CD4-positive, alpha-beta T cell treated with Interferon gamma for 1 hour (primary cell): ENCODE results near the gene EML6.
A peak's percentile ranks its signal among the peaks of the same experiment; 100 is the strongest.
"Not testable (repeated sequence)": the region's sequence is repeated elsewhere in the genome, so short reads cannot be mapped to it uniquely, and the experiment has no call there.

ENCODE experiments used
- DNase-seq: peaks from one replicate; pipeline ENCODE4 v3.0.0-alpha.2; 2020

EML6 gene

GRCh38 chr2:54855434-54855833 lies 132.0 kb downstream of the EML6 start:
- DNase-seq, result no peak

DNA sequence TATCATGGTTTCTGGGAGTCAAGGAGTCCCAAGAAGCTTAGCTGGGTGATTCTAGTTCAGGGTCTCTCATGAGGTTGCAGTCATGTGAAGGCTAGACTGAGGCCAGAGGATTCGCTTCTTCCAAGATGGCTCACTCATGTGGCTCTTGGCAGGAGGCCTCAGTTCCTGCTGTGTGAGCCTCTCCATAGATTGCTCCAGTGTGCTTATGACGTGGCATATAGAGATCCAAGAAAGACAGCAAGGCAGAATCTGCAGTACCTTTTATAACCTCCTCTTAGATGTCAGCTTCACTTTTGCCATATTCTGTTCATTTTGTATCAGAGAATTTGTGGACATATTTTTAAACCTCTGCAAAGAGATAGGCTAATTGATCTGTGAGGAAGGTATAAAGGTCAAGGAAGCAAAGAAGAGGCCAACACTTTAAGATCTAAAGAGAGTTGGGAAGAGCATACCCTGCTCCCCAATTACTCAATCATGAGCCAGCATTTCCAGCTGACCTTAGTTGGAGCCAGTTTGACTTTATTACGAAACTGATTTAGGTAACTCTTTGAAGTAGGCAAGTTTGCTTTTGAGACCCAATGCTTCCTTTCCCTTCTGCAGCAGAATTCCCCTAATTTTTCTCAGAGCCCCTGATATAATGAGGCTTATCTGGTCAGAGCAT lies 134.7 kb downstream of the EML6 start:
- no peak for DNase-seq

DNA sequence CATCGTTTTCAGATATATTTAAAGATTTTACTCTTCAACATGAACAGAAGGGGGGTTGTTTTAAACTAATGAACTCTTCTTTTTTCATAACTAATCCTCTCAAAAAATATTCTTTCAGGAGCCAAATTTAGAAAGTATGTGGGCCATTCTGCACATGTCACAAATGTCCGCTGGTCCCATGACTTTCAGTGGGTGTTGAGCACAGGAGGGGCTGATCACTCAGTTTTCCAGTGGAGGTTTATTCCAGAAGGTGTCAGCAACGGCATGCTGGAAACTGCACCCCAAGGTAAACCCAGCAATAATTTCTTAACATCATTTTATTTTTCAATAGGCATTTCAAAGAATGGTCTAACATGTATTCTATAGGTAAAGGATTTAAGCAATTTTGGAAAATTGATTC lies 136.0 kb downstream of the EML6 start:
- DNase-seq, result no peak

- DNase-seq, result no peak
Measured at GRCh38 chr2:54859997-54860701, 136.7 kb downstream of the EML6 start.

DNA sequence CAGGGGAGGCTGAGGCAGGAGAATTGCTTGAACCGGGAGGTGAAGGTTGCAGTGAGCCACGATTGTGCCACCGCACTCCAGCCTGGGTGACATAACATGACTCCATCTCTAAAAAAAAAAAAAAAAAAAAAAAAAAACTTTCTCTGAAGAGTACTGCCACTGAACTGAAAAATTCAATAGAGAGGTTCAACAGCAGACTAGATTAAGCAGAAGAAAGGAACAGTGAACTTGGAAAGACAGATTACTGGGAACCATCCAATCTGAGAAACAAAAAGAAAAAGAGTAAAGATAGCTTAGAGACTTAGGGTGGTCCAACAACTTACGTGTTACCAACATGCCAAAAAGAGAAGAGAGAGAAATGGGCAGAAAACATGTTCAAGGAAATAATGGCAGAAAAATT lies 138.8 kb downstream of the EML6 start:
- no peak for DNase-seq

DNA sequence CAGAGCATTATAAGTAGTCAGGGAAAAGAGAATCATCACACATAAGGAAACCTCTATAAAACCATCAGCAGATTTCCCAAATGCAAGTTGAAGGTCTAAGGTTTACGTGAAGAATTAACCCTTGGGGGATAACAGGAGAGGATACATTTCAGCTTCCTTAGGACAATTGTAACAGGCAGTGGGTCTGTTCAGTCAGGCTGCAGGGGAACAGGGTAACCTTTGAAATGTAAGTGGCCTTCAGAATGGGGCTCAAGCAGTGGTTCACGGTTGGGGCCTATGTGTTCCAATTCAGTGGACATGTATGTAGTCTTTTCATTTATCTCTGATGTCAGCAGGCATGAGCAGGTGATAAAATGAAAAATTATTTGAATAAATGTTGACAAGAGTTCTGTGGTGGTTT lies 139.3 kb downstream of the EML6 start:
- no peak for DNase-seq

- DNase-seq, result no peak
Measured at GRCh38 chr2:54863660-54864059, 140.2 kb downstream of the EML6 start.

DNA sequence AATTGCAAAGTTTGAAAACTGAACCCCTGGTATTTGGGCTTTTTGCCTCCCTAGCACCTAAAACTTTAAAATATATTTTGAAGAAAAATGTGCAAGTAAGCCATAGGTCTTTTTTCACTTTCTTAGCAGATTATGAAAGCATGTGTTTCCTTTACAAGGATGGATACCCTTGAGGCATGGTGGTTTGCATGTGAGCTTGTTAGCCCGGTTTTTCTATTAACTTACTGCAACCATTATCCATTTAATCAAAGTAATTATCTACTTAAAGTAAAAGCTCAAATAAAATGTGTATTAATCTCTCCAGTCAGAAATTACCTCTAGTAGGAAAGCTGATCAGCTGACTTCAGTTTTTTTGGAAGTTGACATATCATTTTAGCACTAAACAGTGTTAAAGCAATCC lies 140.6 kb downstream of the EML6 start:
- no peak for DNase-seq

DNA sequence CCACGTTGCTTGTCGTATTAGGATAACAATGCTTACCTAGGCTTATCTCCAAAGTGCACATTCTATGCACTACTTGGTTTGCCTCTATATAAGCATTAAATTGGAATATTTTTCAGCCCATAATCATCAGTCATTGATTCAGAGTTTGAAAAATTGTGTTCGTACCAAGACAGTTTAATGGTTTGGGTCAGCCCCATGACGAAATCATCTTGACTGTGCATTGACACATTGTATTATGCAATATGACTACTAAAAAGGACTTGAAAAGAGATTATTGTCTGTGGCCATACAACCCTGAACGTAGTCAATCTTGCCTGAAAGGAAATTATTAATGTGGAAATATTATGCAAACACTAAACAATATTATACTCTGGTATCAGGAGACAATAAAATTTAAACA lies 141.3 kb downstream of the EML6 start:
- DNase-seq, result no peak

- no peak for DNase-seq
Measured at GRCh38 chr2:54866179-54866578, 142.7 kb downstream of the EML6 start.

DNA sequence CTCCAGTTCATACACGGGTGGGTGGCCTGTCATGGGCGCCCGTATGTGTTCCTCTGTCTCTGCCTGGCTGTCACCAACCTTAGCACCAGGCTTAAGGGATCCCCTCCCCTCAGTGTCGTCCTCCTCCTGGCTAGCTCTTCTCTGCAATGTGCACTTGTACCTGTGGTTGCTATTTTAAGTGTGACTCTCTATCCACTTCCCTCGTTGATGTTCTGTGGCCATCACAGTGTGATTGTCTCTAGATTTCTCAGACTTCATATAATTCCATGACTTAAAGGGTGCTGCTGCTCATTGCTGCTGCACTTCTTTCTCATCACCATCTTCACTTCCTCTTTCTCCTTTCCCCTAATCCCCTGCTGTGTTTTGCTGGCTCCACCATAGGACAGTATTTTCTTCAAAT lies 143.4 kb downstream of the EML6 start:
- DNase-seq, result no peak

DNA sequence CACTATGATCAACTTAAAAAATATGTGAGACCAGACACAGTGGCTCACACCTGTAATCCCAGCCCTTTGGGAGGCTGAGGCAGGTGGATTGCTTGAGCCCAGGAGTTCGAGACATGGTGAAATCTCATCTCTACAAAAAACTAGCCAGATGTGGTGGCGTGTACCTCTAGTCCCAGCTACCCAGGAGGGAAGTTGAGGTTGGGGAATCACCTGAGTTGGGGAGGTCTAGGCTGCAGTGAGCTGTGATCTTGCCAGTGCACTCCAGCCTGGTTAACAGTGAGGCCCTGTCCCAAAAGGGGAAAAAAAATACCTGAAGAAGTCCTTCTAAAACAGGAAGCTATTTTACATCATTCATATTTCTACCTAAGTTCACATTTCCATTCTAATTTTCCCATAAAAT lies 144.0 kb downstream of the EML6 start:
- peak; percentile 1 for DNase-seq

GRCh38 chr2:54871457-54872107 lies 148.1 kb downstream of the EML6 start:
- DNase-seq, result no peak

DNA sequence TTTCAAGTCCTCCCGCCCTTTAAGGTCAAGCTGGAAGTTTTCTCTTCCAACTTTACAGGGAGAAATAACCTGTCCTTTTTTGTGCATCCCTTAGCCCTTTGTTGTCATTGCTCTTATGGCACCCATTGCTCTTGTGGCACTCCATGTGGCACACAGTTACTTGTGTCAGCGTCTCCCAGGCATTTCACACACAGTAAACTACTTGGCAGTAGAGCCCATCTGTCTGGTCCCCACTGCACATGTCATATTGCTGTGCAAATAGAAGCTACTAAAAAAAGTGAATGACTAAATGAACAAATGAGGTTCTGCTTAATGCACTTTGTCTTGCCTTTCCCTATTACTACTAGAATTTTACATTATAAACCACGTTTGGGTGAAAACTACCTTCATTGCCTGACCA lies 149.3 kb downstream of the EML6 start:
- DNase-seq, result no peak

- DNase-seq, result not testable (repeated sequence)
Measured at GRCh38 chr2:54873236-54873635, 149.8 kb downstream of the EML6 start.

DNA sequence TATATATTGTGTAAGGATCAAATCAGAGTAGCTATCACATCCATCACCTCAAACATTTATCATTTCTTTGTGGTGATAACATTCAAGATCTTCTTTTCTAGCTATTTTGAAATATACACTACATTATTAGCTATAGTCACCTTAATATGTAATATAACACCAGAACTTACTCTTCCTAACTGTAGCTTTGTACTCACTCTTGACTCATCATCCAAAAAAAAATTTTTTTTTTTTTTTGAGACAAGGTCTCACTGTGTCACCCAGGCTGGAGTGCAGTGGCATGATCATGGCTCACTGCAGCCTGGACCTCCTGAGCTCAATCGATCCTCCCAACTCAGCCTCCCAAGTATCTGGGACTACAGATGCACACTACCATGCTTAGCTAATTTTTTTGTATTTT lies 153.3 kb downstream of the EML6 start:
- DNase-seq, result no peak

- no peak for DNase-seq
Measured at GRCh38 chr2:54878182-54878581, 154.7 kb downstream of the EML6 start.

DNA sequence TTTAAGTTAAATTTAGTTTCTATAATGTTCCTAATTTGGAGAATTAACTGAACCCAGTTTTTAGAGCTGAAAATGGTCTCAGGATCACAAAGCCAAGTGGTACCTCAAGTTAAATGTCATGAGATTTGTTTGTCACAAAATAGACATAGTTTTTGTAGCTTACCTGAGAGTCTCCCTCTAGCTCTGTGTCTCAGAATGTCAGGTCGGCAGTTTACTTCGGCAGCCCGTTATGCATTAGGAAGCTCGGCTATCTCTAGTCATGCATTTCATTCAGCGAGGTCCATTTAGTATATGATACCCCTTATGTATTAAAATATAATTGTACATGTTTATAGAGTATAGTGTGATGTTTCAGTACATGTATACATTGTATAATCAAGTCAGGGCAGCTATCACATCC lies 155.6 kb downstream of the EML6 start:
- DNase-seq, result no peak

- DNase-seq, result no peak
Measured at GRCh38 chr2:54879598-54880332, 156.3 kb downstream of the EML6 start.

GRCh38 chr2:54880428-54880827 lies 157.0 kb downstream of the EML6 start:
- no peak for DNase-seq

- no peak for DNase-seq
Measured at GRCh38 chr2:54881759-54882158, 158.3 kb downstream of the EML6 start.

DNA sequence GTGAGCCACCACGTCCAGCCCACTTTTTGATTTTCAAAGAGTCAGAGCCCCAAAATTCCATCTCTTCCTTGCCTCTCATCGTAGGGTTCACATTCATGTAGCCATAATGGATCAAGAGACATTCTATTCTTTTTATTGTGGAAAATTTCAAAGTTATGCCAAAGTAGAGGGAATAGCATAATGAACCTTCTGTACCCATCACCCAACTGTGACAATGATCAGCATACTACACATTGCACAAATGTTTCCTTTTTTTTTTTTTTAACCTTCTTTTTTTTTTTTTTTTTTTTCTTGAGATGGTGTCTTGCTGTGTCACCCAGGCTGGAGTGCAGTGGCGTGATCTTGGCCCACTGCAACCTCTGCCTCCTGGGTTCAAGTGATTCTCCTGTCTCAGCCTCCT lies 162.4 kb downstream of the EML6 start:
- no peak for DNase-seq

DNA sequence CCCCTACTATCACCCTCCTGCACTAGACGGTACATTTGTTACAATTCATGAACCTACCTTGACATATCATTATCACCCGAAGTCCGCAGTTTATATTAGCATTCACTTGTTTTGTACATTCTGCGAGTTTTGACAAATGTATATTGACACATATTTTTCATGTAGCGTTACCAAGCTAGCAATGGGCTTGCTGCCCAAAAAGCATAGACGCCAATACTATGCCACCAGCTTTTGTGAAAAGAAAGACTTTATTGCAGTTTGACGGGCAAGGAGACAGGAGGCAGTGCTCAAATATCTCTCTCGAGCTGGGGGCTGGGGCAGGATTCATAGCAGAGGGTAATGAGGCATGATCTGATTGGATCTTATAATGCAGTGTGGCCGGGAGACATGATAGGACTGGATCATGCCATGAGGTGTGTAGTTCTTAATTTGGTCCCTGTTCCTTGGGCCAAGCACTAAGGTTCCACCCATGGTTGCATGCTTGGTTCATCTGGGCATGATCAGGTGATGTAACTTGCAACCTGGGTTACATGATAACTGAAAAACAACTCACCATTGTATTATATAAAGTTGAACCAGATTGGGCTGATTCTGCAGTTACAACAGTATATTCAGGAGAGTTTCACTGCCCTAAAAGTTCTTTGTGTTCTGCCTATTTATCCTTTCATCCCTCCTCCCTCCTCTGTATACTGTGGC lies 164.5 kb downstream of the EML6 start:
- DNase-seq, result no peak
